Measurements from ENCODE around the gene UST.
"Not testable (repeated sequence)": the region's sequence is repeated elsewhere in the genome, so short reads cannot be mapped to it uniquely, and the experiment has no call there.

The UST gene

DNA sequence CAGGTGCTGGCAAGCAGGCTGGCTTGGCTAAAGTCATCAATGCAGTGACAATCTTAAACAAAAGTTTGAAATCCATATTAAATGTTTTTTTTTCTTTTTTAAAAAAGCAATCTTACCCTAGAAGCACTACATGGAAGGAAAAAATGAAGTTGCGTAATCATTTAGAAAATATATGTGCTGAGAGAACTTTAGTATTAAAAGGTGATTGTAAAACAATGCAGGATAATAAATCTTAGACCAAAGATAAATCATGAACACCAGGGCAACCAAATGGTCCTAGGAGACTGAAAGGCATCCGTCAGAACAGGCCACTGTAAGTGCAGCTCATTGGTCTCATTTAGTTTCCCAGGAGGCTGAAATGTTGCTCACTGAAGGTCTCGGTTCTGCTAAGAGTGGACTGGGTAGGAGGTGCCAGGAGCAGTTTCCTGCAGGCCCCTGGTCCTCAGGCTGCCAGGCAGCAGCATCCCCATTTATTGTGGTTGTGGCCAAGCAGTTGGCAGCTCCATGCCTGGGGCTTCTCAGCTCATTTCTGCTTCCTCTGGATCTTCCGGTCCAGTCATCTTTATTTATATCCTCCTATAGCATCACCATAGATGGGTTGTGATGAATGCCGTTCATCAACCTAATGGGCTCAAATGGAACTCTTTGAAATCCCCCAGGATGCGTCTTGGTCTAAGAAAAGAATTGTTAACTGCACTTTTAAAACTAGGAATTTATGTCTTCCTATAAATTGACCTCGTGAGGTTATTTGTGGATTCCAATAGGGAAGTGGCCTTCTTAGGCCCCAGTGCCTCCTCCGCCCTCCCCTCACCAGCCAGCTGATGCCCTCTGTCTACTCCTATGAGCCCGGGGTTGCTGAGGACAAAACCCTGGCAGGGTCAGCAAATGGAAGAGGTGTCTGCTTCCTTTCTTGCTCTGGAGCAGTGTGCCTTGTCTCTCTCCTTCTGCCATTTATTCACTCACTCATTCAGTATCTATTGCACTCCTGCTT is 269.0 kb downstream of the UST start:
- no peak for DNase-seq

DNA sequence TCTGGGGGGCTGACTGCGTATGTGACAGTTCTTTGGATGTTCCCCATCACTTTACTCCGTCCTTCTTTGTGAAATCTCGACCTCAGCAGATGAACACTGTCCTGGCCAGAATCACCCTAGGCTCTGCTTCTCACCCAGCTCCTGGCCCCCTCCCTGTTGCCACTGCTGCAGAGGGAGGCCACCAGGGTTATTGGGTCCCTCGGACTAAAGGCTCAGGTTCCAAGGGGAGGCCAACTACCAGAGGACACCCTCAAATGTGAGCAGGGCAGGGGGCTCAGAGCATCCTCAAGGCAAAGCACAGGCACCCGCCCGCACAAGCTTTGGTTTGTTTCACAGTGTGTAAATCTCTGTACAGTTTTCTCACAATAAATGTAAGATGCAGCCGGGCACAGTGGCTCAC is 269.9 kb downstream of the UST start:
- no peak for DNase-seq

DNA sequence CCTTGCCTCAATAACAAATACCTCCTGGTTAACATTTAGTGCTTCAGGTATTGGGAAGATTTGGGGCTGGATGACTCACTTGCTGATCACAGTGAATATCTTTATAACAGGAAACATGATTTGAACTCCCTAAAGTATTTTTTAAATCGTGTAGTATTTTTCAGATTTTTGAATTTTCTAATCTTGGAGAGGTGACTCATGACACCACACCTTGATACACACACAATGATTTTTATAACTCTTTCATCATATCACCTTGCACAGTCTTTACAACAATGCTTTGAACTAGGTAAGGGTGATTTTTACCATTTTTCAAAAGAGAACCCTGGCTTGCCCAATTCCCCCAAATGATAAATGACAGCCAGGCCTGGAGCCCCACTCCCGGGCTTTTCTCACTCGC is 273.5 kb downstream of the UST start:
- DNase-seq, result no peak

DNA sequence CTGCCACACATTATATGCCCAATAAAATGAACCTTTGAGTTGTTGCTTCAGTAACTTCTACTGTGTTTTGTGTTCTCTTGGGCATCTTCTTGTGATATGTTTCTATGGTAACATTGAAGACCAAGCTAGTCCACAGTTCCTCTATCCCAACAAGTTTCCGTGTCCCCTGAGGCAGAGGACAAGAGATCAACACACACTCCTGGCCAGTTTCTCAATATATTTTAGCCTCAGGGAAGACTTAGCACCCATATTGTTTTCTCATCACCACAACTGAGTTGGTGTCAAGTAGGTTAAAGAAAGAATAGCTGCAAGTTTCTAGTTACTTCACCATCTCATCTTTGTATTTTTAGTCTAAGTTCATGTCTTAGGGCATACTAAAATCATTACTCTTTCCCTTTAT is 277.5 kb downstream of the UST start:
- no peak for DNase-seq

DNA sequence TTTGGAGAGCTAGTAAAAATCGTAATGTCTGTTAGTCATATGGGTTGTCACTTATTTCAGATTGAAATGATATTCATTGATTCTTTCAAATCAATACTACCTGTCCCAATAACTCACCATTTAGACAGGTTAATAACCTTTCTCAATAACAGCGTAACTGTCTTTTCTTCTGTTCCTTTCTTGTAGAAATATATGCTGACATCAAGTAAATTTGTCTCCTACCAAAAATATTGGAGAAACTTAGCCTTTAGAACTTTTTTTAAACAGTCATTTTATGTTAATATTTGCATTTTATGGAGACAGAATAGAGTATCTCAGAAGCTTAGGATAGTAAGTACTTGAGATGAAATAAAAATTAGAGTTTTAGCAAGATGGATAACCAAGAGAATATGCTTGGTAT is 278.2 kb downstream of the UST start:
- DNase-seq, result no peak

DNA sequence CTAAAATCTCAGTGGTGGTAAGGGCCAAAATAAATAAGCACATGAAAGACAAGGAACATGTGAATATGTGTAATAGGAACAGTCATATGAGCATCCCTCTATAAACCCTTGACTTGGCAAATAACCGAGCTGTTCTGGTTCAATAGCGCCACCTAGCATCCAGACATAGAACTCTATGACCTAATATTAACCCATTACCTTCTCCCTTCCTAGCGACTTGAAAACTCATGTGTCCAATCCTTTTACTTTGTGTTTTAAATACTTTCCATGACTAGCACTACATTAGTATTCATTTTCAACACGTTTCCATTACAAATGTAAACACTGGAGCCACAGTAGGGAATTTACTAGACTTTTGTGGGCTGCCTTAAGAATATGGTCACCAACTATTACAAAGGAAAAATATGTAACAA is 279.7 kb downstream of the UST start:
- no peak for DNase-seq

DNA sequence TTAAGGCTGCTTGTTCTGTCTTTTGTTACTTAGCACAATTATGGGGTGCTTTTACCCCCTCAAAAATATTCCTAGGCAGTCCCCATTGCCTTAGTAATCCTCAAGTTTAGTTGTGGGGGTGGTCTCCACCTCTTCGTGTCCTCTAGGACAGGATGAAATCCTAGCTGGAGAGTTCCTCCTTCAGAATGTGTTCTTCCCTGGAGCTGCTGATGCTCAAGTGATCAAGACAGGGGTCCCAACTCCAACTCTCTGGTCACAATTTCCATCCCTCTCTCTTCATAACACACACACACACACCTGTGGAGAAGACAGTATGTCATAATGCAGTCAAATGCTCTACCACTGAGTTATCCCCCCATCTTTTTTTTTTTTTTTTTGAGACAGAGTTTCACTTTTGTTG is 280.7 kb downstream of the UST start:
- no peak for DNase-seq

DNA sequence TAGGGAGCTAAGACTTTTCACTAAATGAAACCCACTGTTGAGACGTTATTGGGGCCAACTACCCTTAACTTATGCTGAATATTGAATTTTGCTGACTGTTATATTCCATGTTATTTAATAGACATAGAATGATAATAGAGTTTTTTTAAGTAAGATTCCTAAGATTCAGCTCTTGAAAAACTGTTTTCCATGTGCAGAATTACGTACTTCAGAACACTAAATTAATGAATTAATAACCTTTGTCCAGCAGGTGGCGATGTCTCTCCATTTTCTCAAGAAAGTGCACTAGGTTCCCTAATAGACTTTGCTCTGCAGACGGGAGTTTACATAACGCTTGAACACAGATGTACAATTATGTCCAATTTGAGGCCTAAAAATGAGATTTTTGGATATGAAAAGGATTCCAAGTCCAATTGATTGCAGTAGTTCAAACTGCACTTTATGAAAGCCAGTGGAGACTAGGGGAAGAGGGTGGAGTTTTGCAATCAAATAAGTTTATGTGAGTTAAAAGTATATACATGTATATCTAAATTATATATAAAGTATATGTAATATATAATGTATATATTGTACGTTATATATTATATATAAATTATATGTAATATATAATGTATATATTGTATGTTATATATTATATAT is 282.1 kb downstream of the UST start:
- peak; percentile 36 to 65 (median 52) for DNase-seq

DNA sequence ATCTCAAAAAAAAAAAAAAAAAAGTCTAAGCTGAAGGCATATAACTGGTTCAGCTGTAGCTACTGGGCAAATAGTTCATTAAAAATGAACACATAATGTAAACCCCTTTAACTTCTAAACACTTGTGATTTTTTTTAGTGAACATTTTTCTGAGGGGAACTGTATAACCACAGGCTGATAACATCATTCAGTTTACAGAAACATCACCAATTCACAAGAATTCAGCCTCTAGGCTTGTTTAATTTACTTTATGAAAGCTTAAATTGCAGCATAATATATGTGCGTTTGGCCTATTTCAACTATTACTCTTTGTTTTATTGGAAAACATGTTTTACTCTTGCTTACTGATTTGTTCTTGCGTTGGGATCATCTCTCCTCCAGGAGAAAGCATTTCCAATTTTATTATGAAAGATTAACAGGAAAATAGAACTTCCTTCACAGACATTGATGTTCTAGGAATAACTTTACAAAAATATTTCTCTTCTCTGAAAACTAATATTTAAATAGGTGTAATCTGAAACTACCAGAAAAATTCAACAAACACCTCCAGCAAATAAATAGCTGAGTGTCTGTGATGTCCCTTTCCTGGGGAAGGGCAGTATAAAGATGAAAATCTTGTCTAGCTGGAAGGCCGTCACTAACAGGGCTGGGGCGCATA is 284.5 kb downstream of the UST start:
- no peak for DNase-seq

DNA sequence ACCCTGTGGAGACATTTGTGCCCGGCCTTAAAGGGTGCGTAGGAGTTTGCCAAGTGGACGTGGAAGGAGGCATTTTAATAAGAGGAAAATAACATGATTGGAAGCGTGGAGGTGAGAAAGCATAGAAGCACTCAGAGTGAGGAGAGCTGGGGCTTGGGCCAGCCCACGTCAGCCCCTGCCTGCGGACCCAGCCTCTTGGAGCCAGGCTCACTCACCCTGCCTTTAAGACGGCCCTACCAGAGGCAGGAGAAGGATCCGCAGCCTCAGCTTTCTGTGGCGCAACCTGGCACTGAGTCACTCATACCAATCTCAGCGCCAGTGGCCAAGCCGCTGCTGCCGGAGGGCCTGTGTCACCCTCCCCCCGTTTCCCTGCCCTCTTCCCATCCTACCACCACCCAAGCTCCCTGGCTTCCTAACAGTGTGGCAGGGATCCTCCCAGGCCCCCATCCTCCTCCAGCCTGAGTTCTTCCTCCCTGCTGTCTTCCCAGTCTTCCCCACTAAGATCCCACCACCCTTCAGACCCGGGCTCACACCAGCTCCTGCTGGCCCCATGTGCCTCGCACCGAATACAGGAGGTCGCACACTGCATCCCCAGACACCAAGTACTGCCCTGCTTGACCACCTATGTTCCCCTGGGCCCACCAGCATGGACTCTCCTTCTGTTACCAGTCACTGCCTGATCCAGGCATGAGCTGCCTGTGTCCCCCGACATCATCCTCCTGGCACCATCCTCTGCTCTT is 285.2 kb downstream of the UST start:
- no peak for DNase-seq

DNA sequence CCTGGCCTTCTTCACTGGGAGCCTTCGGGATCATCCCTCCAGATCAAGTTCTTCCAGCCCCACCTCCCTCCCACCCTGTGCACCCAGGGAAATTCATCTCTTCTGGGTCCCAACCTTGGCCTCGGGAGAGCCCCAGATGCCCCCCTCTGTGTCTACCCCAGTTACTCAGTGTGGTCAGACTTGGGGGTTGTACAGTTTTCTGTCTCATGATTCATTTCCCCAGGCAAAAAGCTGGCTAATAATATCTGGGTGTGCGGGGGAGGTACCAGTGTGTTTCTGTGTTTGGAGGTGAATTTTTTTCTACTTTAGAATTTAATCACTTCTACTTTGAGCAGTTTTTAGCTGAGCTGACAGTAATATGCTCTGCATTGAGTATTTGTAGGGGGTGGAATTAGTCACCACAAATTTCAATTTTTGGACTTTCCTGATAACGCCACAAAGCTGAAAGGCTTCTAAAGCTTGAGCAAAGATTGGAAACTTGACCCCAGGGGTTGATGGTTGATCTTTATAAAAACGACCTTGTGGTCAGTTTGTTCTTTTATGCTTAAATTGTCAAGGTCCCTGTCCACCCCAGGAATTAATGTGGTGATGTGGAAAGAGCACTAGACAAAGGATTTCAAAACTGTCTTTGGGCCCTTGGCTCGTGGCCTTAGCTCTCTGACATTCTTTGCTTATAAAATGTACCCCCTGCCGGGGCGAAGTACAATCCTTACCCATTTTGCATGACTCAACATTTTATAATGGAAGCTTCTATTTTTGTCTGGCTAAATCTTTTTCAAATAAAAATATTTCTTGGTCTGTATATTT is 286.0 kb downstream of the UST start:
- peak in 2 of 4 experiments; percentile 23 to 29 for DNase-seq

DNA sequence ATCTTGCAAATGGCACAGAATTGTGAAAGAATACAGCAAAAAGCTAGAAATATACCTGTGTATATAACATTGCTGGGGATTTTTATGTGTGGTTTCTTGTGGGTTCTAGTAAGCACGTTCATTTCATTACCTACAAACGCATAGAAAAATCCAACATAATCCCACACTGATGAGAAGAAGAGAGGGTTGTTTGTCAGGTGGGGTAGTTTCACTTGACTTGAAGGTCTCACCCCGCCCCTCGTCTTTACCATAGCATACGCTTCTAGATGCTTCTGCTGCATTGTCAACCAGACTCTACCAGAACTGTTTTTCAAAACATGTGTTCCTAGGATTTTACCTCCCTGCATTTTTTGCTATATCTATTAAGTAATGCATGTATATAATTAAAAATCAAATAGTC is 286.6 kb downstream of the UST start:
- no peak for DNase-seq

DNA sequence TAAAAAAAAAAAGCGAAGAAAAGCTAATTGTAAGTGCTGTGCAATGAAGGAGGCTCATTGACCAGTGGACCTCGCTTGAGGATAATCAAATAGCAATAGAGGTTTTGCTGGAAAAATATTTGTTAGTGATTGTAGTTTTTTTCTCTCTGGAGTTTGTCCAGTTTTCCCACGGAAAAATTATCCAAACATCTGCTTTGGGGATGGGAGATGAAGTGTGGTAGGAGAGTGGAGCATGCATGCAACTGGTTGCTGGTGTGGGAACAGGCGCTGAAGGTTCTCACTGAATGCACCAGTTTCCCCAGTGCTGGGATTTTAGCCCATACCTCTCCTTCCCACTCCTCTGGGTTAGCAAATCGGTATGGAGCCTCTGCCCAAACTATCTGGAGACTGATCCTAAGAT is 288.9 kb downstream of the UST start:
- no peak for DNase-seq

DNA sequence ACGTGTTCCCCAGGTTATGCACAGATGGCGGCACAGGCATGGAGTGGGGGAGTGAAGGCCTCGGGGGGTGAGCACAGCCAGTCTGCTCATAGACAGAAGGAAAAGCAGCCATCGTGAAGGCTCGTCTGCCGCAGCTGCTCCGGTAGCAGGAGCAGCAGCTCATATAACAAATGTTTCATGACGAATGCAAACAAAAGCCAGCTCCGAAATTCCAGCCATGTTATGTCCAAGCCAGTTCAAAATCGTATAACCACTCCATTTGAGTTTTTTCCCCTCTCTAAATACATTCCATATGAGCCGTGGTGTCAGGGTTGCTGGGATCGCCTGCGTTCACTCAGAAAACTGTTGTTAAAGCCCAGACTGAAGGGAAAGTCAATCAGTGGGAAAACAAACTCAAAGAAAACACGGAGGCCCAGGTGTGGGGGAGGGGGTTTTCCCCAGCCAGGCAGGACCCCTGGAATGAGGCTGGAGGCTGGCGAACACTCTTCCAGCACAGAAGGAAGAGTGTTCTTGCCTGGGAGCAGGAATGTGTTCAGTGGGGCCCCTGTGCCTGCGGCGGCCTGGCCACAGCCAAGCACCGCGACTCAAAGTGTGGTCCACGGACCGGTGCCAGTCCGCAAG is 290.3 kb downstream of the UST start:
- no peak for DNase-seq

DNA sequence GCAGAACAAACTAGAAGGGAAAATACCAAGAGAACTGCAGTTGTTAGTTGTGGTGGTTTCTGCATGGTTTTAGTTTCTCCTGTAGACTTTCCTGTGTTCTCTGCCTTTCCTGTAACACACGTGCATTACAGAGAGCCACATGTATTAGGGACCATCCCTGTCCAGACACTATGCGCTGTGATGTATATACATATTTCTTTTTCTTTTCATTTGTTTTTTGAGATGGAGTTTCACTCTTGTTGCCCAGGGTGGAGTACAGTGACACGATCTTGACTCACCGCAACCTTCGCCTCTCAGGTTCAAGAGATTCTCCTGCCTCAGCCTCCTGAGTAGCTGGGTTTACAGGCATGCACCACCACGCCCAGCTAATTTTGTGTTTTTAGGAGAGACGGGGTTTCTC is 292.2 kb downstream of the UST start:
- DNase-seq, result not testable (repeated sequence)

DNA sequence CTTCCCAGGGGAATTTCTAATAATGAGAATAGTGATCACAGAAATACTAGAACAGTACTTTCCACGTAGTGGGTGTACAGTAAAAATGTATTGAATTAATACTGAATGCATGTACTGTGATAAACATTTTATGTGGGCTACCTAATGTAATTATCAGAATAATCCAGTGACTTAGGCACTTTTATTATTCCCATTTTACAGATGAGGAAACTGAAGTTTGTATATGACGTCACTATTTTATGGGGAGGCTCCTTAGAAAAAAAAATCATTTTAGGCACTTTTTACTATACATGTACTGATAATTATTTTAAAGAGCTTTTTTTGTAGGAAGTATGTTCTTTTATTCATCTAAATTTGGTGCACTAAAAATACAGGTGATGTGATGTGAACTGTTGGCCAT is 295.1 kb downstream of the UST start:
- DNase-seq, result no peak

DNA sequence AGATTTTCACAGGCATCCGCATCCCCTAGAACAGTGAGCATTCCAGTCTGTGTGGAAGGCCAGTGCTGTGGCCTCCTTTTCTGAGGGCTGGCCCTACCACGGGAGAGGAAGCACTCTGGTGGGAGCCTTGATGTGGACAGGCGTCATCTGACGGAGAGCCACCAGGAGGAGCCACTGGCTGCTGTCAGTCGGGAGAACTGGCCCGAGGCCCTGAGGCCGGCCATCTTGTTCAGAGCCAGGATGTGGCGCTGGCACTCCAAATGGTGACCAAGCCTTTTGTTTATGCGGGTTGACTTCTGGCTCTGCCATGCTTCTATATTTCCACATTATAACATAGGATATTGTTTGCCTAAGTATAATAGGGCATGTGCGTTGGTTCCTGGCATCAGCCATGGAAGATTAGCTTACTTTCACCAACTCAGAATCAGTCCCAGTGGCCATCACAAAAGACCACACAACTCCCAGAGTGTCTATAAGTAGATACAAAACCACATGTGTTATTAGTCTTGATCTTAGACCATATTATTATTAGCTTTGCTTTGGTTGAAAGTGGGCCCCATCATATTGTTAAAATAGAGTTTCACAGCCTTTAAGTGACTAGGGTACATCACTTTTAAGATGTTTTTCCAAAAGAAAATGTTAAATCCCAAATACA is 296.8 kb downstream of the UST start:
- DNase-seq, result no peak

DNA sequence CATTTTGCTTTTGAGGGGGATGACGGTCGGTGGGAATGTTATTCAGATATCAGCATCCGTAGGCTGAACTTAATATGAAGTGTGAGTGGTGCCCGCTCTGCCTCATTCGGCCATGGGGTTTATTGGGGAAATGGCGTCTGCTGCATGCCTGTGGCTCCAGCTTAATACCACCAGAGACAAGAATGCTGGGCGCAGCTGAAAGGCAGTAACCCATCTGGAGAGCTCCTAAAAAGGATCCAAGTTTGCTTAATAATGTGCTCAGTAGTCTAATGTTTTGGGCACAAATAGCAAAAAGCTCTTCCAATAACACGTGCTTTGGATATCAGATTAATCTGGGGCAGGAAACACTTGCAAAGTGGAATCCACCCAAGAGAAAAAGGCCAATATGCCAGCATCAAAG is 297.7 kb downstream of the UST start:
- DNase-seq, result no peak

DNA sequence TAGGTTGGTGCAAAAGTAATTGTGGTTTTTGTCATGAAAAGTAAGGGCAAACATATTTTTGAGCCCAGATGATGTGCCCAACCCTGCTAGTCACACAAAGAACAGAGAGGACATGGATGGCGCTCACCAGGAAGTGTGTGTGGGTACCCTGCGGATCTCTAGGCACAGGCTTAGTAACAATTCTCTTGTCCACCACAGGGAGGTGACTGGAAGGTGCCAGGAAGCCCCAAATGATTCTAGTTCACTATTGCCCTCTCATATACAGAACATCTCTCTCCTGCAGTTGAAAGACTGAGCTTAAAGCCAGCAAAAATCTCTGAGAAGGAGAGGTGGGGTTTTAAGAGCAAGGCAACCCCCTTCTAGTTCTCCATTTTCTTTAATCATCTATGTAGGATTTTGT is 298.6 kb downstream of the UST start:
- no peak for DNase-seq

DNA sequence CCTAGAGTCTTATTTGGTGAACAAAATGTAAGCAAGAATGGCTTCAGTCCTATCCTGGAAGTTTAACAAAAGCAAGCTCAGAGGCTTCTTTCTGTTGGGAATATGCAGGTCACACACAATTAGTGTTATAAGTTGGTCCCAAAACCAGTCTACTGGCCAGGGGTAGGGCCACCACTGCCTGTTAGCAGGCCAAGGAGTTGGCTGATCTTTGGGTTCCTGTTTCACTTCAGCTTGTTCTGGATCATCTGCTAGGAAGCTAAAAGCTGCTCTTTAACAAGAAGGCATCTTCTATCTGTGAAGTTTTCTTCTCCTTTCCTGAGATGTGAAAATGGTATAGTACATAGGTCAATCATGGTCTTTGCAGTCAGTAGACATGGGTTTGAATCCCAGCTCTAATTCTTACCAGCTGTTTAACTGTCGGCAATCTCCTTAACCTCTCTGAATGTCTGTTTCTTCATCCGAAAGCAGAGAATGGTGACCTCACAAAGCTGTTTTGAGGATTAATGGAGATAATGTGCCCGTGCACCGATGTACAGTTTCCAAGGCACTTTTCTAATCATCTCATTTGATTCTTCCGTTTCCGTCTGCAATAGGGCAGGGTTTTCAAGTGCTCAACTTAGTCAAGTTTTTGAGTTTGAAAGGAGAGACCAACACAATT is 299.5 kb downstream of the UST start:
- no peak for DNase-seq

DNA sequence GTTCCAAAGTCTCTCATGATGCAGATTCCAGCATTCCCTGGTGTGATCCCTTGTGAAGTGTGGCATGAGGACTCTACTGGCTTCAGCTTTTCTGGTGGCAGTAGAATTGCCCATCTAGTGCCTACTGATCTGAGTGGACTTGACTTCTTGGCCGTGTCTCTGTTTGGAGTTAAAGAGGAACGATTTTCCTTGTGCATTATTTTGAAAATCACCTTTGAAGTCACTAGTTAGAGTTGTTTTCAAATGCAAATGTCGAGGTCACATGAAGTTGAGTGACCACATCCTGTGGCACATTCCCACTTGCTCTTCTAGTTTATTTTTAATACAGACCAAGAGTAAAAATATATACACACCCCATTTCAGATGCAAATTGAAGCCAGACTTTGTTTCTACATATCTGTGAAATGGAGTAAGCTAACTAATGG is 300.0 kb downstream of the UST start:
- DNase-seq, result no peak

Data from activated CD4-positive, CD25-positive, alpha-beta regulatory T cell (primary cell).